ENCODE measurements around the gene MORC3. TPM values are rescaled to one million over a fixed set of nuclear protein-coding genes. Genes with fewer than 3 reads are reported as not detected.

MORC3 gene
- total RNA-seq, 1 donor from 2014 or later = 23.1 TPM

DNA sequence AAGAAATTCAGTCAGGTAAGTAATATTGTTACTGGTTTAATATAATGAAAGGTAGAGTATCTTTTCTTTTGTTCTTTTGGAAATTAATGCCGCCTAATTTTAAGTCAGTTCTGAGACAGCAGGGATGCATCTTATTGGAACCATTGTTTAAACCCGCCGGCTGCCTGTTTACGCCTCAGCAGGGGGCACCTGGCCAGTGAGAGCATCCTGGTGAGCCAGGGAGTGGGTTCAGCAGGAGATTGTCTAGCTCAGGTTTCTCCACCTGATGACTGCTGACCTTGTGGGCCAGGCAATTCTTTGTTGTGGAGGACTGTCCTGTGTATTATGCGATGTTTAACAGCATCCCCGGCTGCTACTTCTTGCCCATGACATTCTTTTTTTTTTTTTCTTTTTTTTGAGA, 95.4 kb downstream of the MORC3 start:
- H3K9me3 Mint-ChIP-seq (ENCODE audit: low read depth) = no peaks in the 10 kb centered on the region
- DNase-seq (ENCODE audit: low spot score) = no peak
- H3K36me3 Mint-ChIP-seq (ENCODE audit: low read depth) = peaks cover 17% of the 10 kb centered on the region
- no peak for TF ChIP-seq CTCF (IDR thresholded peaks at IDR 0.05)
- no peak overlapping the region for H3K27ac Mint-ChIP-seq (ENCODE audit: unreplicated experiment)
- no peaks in the 10 kb centered on the region for H3K27me3 Mint-ChIP-seq (ENCODE audit: low read depth)
- no peak overlapping the region for H3K4me3 Mint-ChIP-seq (ENCODE audit: unreplicated experiment)
- peaks cover 8% of the 10 kb centered on the region for H3K4me1 Mint-ChIP-seq (ENCODE audit: low read depth)

- Mint-ChIP-seq H3K27me3 (ENCODE audit: low read depth) (no peaks in the 10 kb centered on the region), H3K9me3 (ENCODE audit: low read depth) (no peaks in the 10 kb centered on the region), H3K4me3 (ENCODE audit: unreplicated experiment) (no peak overlapping the region), H3K4me1 (ENCODE audit: low read depth) (peaks cover 13% of the 10 kb centered on the region), H3K27ac (ENCODE audit: unreplicated experiment) (no peak overlapping the region), H3K36me3 (ENCODE audit: low read depth) (peaks cover 5% of the 10 kb centered on the region)
- peak; percentile 66 for DNase-seq (ENCODE audit: low spot score)
- no peak for TF ChIP-seq CTCF (IDR thresholded peaks at IDR 0.05)
Observed at GRCh38 chr21:36419241-36419640, 99.2 kb downstream of the MORC3 start.

GRCh38 chr21:36419996-36420395, 100.0 kb downstream of the MORC3 start:
- no peaks in the 10 kb centered on the region for H3K27me3 Mint-ChIP-seq (ENCODE audit: low read depth)
- H3K4me3 Mint-ChIP-seq (ENCODE audit: unreplicated experiment) = no peak overlapping the region
- no peak overlapping the region for H3K27ac Mint-ChIP-seq (ENCODE audit: unreplicated experiment)
- peaks cover 5% of the 10 kb centered on the region for H3K36me3 Mint-ChIP-seq (ENCODE audit: low read depth)
- peak; percentile 89 for TF ChIP-seq CTCF (IDR thresholded peaks at IDR 0.05)
- peak; percentile 93 for DNase-seq (ENCODE audit: low spot score)
- H3K9me3 Mint-ChIP-seq (ENCODE audit: low read depth) = no peaks in the 10 kb centered on the region
- peaks cover 13% of the 10 kb centered on the region for H3K4me1 Mint-ChIP-seq (ENCODE audit: low read depth)

DNA sequence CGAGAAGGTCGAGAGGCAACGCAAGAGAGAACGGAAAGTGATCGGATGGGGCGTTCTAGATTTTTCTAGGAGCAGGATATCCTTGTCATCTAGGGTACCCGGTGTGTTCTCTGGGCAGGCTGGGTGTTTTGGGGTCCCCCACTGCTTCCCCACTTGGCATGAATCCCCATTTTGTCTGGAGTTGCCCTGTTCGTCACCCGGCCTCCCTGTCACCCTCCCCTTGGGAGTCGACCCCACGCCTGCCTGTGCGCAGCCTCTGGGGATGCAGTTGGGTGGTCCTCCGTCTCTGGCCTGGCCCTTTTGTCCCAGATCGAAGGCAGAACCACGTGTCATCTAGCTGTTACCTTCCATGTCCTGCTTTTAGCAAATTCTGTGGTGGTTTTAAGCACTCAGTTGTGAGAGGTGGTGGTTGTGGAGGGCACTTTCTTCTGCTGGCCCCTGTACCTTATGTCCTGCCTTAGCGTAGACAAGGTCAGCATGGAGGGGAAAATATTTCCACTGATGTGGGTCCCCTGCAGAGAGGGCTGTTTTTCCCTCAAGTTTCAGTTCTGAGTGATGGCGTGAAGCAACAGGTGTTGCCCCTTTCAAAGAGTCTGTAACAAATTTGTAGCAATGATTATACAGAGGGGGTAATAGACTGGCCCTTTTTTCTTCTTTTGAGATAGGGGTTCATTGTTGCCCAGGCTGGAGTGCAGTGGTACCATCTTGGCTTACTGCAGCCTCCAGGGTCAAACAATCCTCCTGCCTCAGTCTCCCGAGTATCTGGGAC, 100.8 kb downstream of the MORC3 start:
- Mint-ChIP-seq H3K27ac (ENCODE audit: unreplicated experiment) (no peak overlapping the region), H3K9me3 (ENCODE audit: low read depth) (no peaks in the 10 kb centered on the region), H3K27me3 (ENCODE audit: low read depth) (no peaks in the 10 kb centered on the region), H3K36me3 (ENCODE audit: low read depth) (peaks cover 5% of the 10 kb centered on the region), H3K4me3 (ENCODE audit: unreplicated experiment) (no peak overlapping the region), H3K4me1 (ENCODE audit: low read depth) (peaks cover 13% of the 10 kb centered on the region)
- DNase-seq (ENCODE audit: low spot score) = peak; percentile 82
- TF ChIP-seq CTCF (IDR thresholded peaks at IDR 0.05) = no peak

DNA sequence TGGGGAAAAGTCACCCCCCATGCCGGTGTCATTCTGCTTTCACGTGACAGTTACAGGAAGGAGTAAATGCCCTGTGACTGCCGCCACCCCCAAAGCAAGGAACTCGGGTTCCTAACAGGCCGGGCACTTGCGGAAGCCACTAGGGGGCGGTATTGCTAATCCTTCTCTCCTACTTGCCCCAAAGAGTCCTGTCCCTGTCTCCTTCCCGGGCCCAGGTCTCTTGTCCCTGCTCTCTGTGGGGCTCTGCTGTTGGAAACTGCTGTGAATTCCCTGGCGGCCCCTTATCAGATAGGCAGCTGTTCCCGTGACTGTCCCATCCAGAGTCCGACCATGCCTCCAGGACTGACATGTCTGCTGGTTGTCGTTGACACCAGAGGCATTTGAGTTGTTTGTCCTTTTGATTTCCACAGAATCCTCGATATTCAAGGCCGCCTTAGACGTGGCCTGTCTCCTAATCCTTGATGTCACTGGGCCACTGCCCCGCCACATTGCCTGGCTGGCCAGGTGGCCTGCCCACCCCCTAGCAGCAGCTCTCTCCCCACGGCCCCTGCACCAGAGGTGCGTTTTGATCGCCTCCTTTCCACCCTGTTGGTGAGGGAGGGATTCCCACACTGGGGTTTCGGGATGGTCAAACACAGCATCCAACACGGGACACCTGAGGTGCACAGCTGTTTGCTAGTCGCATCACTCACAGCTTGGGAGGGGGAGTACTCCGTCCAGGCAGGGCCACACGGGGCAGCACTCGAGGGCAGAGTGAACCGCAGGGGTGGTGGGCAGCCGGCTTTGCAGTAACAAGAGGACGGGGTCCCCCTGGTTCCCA, 102.5 kb downstream of the MORC3 start:
- peak; percentile 70 for DNase-seq (ENCODE audit: low spot score)
- Mint-ChIP-seq H3K4me3 (ENCODE audit: unreplicated experiment) (no peak overlapping the region), H3K27ac (ENCODE audit: unreplicated experiment) (no peak overlapping the region), H3K9me3 (ENCODE audit: low read depth) (no peaks in the 10 kb centered on the region), H3K27me3 (ENCODE audit: low read depth) (no peaks in the 10 kb centered on the region), H3K4me1 (ENCODE audit: low read depth) (peaks cover 16% of the 10 kb centered on the region), H3K36me3 (ENCODE audit: low read depth) (no peaks in the 10 kb centered on the region)
- TF ChIP-seq CTCF (IDR thresholded peaks at IDR 0.05) = peak; percentile 82

All from chondrocyte (in vitro differentiated cells).